Activated T-helper 2 cell treated with anti-CD3 and anti-CD28 coated beads, Interferon-gamma antibody, Interleukin-2, Interleukin-4, amounts not matched to agents 10 μg/mL and 5 μg/mL and 100 μg/mL, durations not matched to agents 14 hours and 24 hours and 36 hours (primary cell): ENCODE results near the gene IPO4. TPM values are rescaled to one million over a fixed set of nuclear protein-coding genes. Genes with fewer than 3 reads are reported as not detected.
"Not testable (repeated sequence)": the region's sequence is repeated elsewhere in the genome, so short reads cannot be mapped to it uniquely, and the experiment has no call there.

Experiments used
- DNase-seq: peaks from one replicate; pipeline ENCODE4 v3.0.0; 2021; ENCODE audit warnings: low spot score
- H3K27ac Mint-ChIP-seq: one replicate; pipeline ENCODE4 v1.8.0; 2021; ENCODE audit warnings: mixed read lengths
- H3K27me3 Mint-ChIP-seq: one replicate; pipeline ENCODE4 v1.8.0; 2021; ENCODE audit warnings: low read depth, mixed read lengths
- H3K36me3 Mint-ChIP-seq: one replicate; pipeline ENCODE4 v1.8.0; 2021; ENCODE audit warnings: low read depth, mixed read lengths
- H3K4me1 Mint-ChIP-seq: one replicate; pipeline ENCODE4 v1.8.0; 2021; ENCODE audit warnings: low read depth, mixed read lengths
- H3K4me3 Mint-ChIP-seq: one replicate; pipeline ENCODE4 v1.8.0; 2021; ENCODE audit warnings: low read depth, mild to moderate bottlenecking, moderate library complexity, mixed read lengths
- H3K9me3 Mint-ChIP-seq: one replicate; pipeline ENCODE4 v1.8.0; 2021; ENCODE audit warnings: mixed read lengths
- intact Hi-C: fragments of 100-400 bp; cut with micrococcal nuclease; formaldehyde crosslinking; loops from one replicate; pipeline ENCODE4 v1.15.1; 2023
- total RNA-seq: library from RNA; stranded (reverse); gene quantifications from 2 replicates; pipeline ENCODE4 v1.2.3, GENCODE V29; 2022

The IPO4 gene
- total RNA-seq, 1 donor from 2014 or later: 80.4 TPM

GRCh38 chr14:24231263-24232120 is 42.9 kb upstream of the IPO4 start:
- H3K27me3 Mint-ChIP-seq: no peaks in the 10 kb centered on the region
- H3K27ac Mint-ChIP-seq: peak overlapping the region; percentile 91
- no peaks in the 10 kb centered on the region for H3K9me3 Mint-ChIP-seq
- peaks cover 45% of the 10 kb centered on the region for H3K4me1 Mint-ChIP-seq
- H3K36me3 Mint-ChIP-seq: peaks cover 52% of the 10 kb centered on the region
- no peak for DNase-seq
- peak overlapping the region; percentile 97 for H3K4me3 Mint-ChIP-seq
- intact Hi-C loops: loop anchor here (1.0 to 2.0 kb wide), 7 partner anchors 11 to 677 kb away; partner anchors contain the start of genes DCAF11, MDP1, NRL and PSME2

GRCh38 chr14:24228902-24229301 is 40.3 kb upstream of the IPO4 start:
- Mint-ChIP-seq H3K36me3 (peaks cover 42% of the 10 kb centered on the region), H3K9me3 (no peaks in the 10 kb centered on the region), H3K27ac (no peak overlapping the region), H3K27me3 (no peaks in the 10 kb centered on the region), H3K4me1 (peaks cover 31% of the 10 kb centered on the region), H3K4me3 (no peak overlapping the region)
- DNase-seq: no peak
- intact Hi-C loops: no loop called here

GRCh38 chr14:24226473-24226872 is 37.9 kb upstream of the IPO4 start:
- Mint-ChIP-seq H3K9me3 (no peaks in the 10 kb centered on the region), H3K27me3 (no peaks in the 10 kb centered on the region), H3K4me3 (no peak overlapping the region), H3K36me3 (peaks cover 34% of the 10 kb centered on the region), H3K4me1 (peaks cover 24% of the 10 kb centered on the region), H3K27ac (no peak overlapping the region)
- intact Hi-C loops: no loop called here
- no peak for DNase-seq

GRCh38 chr14:24224618-24225071 is 36.0 kb upstream of the IPO4 start:
- Mint-ChIP-seq H3K9me3 (no peaks in the 10 kb centered on the region), H3K4me1 (peaks cover 19% of the 10 kb centered on the region), H3K27me3 (no peaks in the 10 kb centered on the region), H3K4me3 (no peak overlapping the region), H3K27ac (no peak overlapping the region), H3K36me3 (peaks cover 33% of the 10 kb centered on the region)
- no peak for DNase-seq
- intact Hi-C loops: no loop called here

- DNase-seq, H3K27me3 Mint-ChIP-seq, intact Hi-C loops, H3K9me3 Mint-ChIP-seq, H3K4me3 Mint-ChIP-seq, H3K27ac Mint-ChIP-seq: not testable (repeated sequence)
- Mint-ChIP-seq H3K4me1 (peaks cover 18% of the 10 kb centered on the region), H3K36me3 (peaks cover 30% of the 10 kb centered on the region)
Observed at GRCh38 chr14:24222987-24223386, 34.4 kb upstream of the IPO4 start.

- Mint-ChIP-seq H3K4me3 (no peak overlapping the region), H3K4me1 (peaks cover 13% of the 10 kb centered on the region), H3K27ac (no peak overlapping the region), H3K36me3 (peaks cover 15% of the 10 kb centered on the region), H3K27me3 (no peaks in the 10 kb centered on the region), H3K9me3 (no peaks in the 10 kb centered on the region)
- intact Hi-C loops: no loop called here
- no peak for DNase-seq
Observed at GRCh38 chr14:24219521-24219920, 30.9 kb upstream of the IPO4 start.

- H3K27ac Mint-ChIP-seq: no peak overlapping the region
- H3K27me3 Mint-ChIP-seq: no peaks in the 10 kb centered on the region
- intact Hi-C loops: no loop called here
- H3K4me3 Mint-ChIP-seq: no peak overlapping the region
- no peak for DNase-seq
- H3K36me3 Mint-ChIP-seq: peaks cover 18% of the 10 kb centered on the region
- H3K4me1 Mint-ChIP-seq: peaks cover 16% of the 10 kb centered on the region
- H3K9me3 Mint-ChIP-seq: no peaks in the 10 kb centered on the region
Observed at GRCh38 chr14:24219080-24219479, 30.5 kb upstream of the IPO4 start.

GRCh38 chr14:24216876-24217275 is 28.3 kb upstream of the IPO4 start:
- peaks cover 32% of the 10 kb centered on the region for H3K36me3 Mint-ChIP-seq
- not testable (repeated sequence) for H3K27me3 Mint-ChIP-seq, DNase-seq, H3K4me3 Mint-ChIP-seq, H3K27ac Mint-ChIP-seq, H3K9me3 Mint-ChIP-seq
- intact Hi-C loops: loop anchor here (1.0 kb wide), 2 partner anchors 15 to 82 kb away; partner anchors contain the start of genes DHRS1, GMPR2, NEDD8 and NOP9
- H3K4me1 Mint-ChIP-seq: peaks cover 18% of the 10 kb centered on the region

GRCh38 chr14:24216345-24216699 is 27.7 kb upstream of the IPO4 start:
- H3K4me1 Mint-ChIP-seq: peaks cover 22% of the 10 kb centered on the region
- intact Hi-C loops: loop anchor here (1.0 kb wide), 2 partner anchors 16 to 83 kb away; partner anchors contain the start of genes DHRS1, GMPR2, NEDD8 and NOP9
- peak overlapping the region; percentile 92 for H3K4me3 Mint-ChIP-seq
- no peaks in the 10 kb centered on the region for H3K27me3 Mint-ChIP-seq
- DNase-seq: no peak
- peaks cover 37% of the 10 kb centered on the region for H3K36me3 Mint-ChIP-seq
- H3K9me3 Mint-ChIP-seq: no peaks in the 10 kb centered on the region
- H3K27ac Mint-ChIP-seq: peak overlapping the region; percentile 98

GRCh38 chr14:24215495-24216344 is 27.1 kb upstream of the IPO4 start, which contains the start of gene MDP1:
MDP1 (minus strand) TSS chr14:24216066; CDS start chr14:24215955, 111 bp downstream.
- H3K4me1 Mint-ChIP-seq: peaks cover 22% of the 10 kb centered on the region
- no peaks in the 10 kb centered on the region for H3K27me3 Mint-ChIP-seq
- peak within 1 kb of the TSS; percentile 98 for H3K27ac Mint-ChIP-seq
- peak within 1 kb of the TSS; percentile 92 for H3K4me3 Mint-ChIP-seq
- peak; percentile 82 for DNase-seq
- peaks cover 41% of the 10 kb centered on the region for H3K36me3 Mint-ChIP-seq
- H3K9me3 Mint-ChIP-seq: no peaks in the 10 kb centered on the region
- intact Hi-C loops: loop anchor here (1.0 kb wide), 2 partner anchors 17 to 84 kb away; partner anchors contain the start of genes DHRS1, GMPR2, NEDD8 and NOP9

- Mint-ChIP-seq H3K27me3 (no peaks in the 10 kb centered on the region), H3K27ac (peak overlapping the region; percentile 98), H3K36me3 (peaks cover 55% of the 10 kb centered on the region), H3K4me3 (peak overlapping the region; percentile 95), H3K9me3 (no peaks in the 10 kb centered on the region), H3K4me1 (peaks cover 25% of the 10 kb centered on the region)
- intact Hi-C loops: loop anchor here (1.0 to 5.0 kb wide), 5 partner anchors 19 to 99 kb away; partner anchors contain the start of genes EMC9, RABGGTA, TINF2 and TM9SF1
- DNase-seq: no peak
Observed at GRCh38 chr14:24213866-24214662, 25.4 kb upstream of the IPO4 start.
